ENCODE data around the gene ATAD2B. TPM values are rescaled to one million over a fixed set of nuclear protein-coding genes. Genes with fewer than 3 reads are reported as not detected.
"Not testable (repeated sequence)": the region's sequence is repeated elsewhere in the genome, so short reads cannot be mapped to it uniquely, and the experiment has no call there.

The ATAD2B gene
- total RNA-seq, 1 donor from 2014 or later, result 12.7 TPM

- DNase-seq (ENCODE audit: extremely low read depth, low read depth, low spot score), result no peak
These were observed 173.5 kb downstream of the ATAD2B start for GRCh38 chr2:23753291-23754010.

GRCh38 chr2:23751747-23752265, 175.1 kb downstream of the ATAD2B start:
- no peak for DNase-seq (ENCODE audit: extremely low read depth, low read depth, low spot score)

- no peak for DNase-seq (ENCODE audit: extremely low read depth, low read depth, low spot score)
These were observed 180.6 kb downstream of the ATAD2B start for GRCh38 chr2:23746141-23746863.

- DNase-seq (ENCODE audit: extremely low read depth, low read depth, low spot score), result no peak
These were observed 181.2 kb downstream of the ATAD2B start for GRCh38 chr2:23745726-23746105.

GRCh38 chr2:23745068-23745725, 181.7 kb downstream of the ATAD2B start:
- no peak for DNase-seq (ENCODE audit: extremely low read depth, low read depth, low spot score)

- DNase-seq (ENCODE audit: extremely low read depth, low read depth, low spot score), result not testable (repeated sequence)
These were observed 190.1 kb downstream of the ATAD2B start for GRCh38 chr2:23736783-23737182.

- DNase-seq (ENCODE audit: extremely low read depth, low read depth, low spot score), result no peak
These were observed 192.5 kb downstream of the ATAD2B start for GRCh38 chr2:23734416-23734815.

GRCh38 chr2:23723029-23723428, 203.9 kb downstream of the ATAD2B start:
- not testable (repeated sequence) for DNase-seq (ENCODE audit: extremely low read depth, low read depth, low spot score)

GRCh38 chr2:23722255-23722654, 204.7 kb downstream of the ATAD2B start:
- no peak for DNase-seq (ENCODE audit: extremely low read depth, low read depth, low spot score)

GRCh38 chr2:23721454-23721826, 205.5 kb downstream of the ATAD2B start:
- DNase-seq (ENCODE audit: extremely low read depth, low read depth, low spot score), result no peak

- DNase-seq (ENCODE audit: extremely low read depth, low read depth, low spot score), result no peak
These were observed 206.0 kb downstream of the ATAD2B start for GRCh38 chr2:23720705-23721453.

- DNase-seq (ENCODE audit: extremely low read depth, low read depth, low spot score), result no peak
These were observed 207.2 kb downstream of the ATAD2B start for GRCh38 chr2:23719716-23720115.

- no peak for DNase-seq (ENCODE audit: extremely low read depth, low read depth, low spot score)
These were observed 207.8 kb downstream of the ATAD2B start for GRCh38 chr2:23718931-23719700.

GRCh38 chr2:23713351-23713750, 213.6 kb downstream of the ATAD2B start:
- DNase-seq (ENCODE audit: extremely low read depth, low read depth, low spot score), result no peak

GRCh38 chr2:23712756-23713151, 214.2 kb downstream of the ATAD2B start:
- DNase-seq (ENCODE audit: extremely low read depth, low read depth, low spot score), result no peak

- DNase-seq (ENCODE audit: extremely low read depth, low read depth, low spot score), result no peak
These were observed 214.8 kb downstream of the ATAD2B start for GRCh38 chr2:23711979-23712755.

GRCh38 chr2:23709311-23709710, 217.6 kb downstream of the ATAD2B start:
- no peak for DNase-seq (ENCODE audit: extremely low read depth, low read depth, low spot score)

- DNase-seq (ENCODE audit: extremely low read depth, low read depth, low spot score), result no peak
These were observed 218.2 kb downstream of the ATAD2B start for GRCh38 chr2:23708771-23709170.

GRCh38 chr2:23707096-23707495, 219.8 kb downstream of the ATAD2B start:
- DNase-seq (ENCODE audit: extremely low read depth, low read depth, low spot score), result no peak
